GM12878 (cell line): Measurements from ENCODE around the gene GAD2.

Source experiments
- BHLHE40 ChIP-seq, 2 experiments: fragments of 450-650 bp in 1 of 2; IDR thresholded peaks; 2 replicates each; pipeline ENCODE4 v1.6.1; 2011 to 2017; ENCODE audit warnings: low read depth in 2 of 2, borderline replicate concordance in 1 of 2, improper control_type of control experiment in 1 of 2, low read length in 1 of 2, mild to moderate bottlenecking in 1 of 2
- BMI1 ChIP-seq: fragments of 450-650 bp; IDR thresholded peaks from 2 replicates; pipeline ENCODE4 v1.6.1; 2016; ENCODE audit warnings: mild to moderate bottlenecking, moderate library complexity, borderline replicate concordance
- CREB1 ChIP-seq: IDR thresholded peaks from 2 replicates; pipeline ENCODE4 v1.6.1; 2012; ENCODE audit warnings: low read depth, mild to moderate bottlenecking, inconsistent platforms
- CTCF ChIP-seq, 3 experiments: IDR thresholded peaks in 2 of 3; conservative IDR thresholded peaks in 1 of 3; 2 replicates each; pipeline ENCODE4 v1.5.1; 2011; ENCODE audit warnings: low read depth in 3 of 3, low read length in 3 of 3, mild to moderate bottlenecking in 3 of 3, control low read depth in 2 of 3, moderate library complexity in 2 of 3, inconsistent platforms in 1 of 3, mixed read lengths in 1 of 3; ENCODE audit not compliant: control insufficient read depth in 2 of 3, insufficient read depth in 1 of 3; ENCODE audit errors: extremely low read depth in 1 of 3
- EP300 ChIP-seq, 2 experiments: fragments of 150-350 bp in 1 of 2; IDR thresholded peaks; 2 replicates each; pipeline ENCODE4 v1.6.1; 2011 to 2012; ENCODE audit warnings: low read depth in 2 of 2, low read length in 2 of 2, borderline replicate concordance in 1 of 2, improper control_type of control experiment in 1 of 2, inconsistent platforms in 1 of 2; ENCODE audit not compliant: control insufficient read depth in 1 of 2
- MAX ChIP-seq: IDR thresholded peaks from 2 replicates; pipeline ENCODE4 v1.6.1; 2012; ENCODE audit warnings: low read depth, low read length, improper control_type of control experiment
- RAD21 ChIP-seq: IDR thresholded peaks from 2 replicates; pipeline ENCODE4 v1.6.1; 2011; ENCODE audit warnings: mild to moderate bottlenecking, low read depth, low read length, moderate library complexity; ENCODE audit not compliant: insufficient read depth
- SMAD1 ChIP-seq: fragments of 450-650 bp; IDR thresholded peaks from 2 replicates; pipeline ENCODE4 v1.6.1; 2018; ENCODE audit warnings: mild to moderate bottlenecking, low read depth; ENCODE audit not compliant: partially characterized antibody
- SREBF2 ChIP-seq: IDR thresholded peaks from 2 replicates; pipeline ENCODE4 v1.6.1; 2012; ENCODE audit warnings: mild to moderate bottlenecking, low read length
- TCF12 ChIP-seq: IDR thresholded peaks from 2 replicates; pipeline ENCODE4 v1.6.1; 2011; ENCODE audit warnings: low read depth, mild to moderate bottlenecking, low read length
- WRNIP1 ChIP-seq: IDR thresholded peaks from 2 replicates; pipeline ENCODE4 v1.6.1; 2011; ENCODE audit warnings: low read depth, low read length, improper control_type of control experiment, borderline replicate concordance

- TF ChIP-seq EP300 (IDR thresholded peaks at IDR 0.05; ENCODE audit: borderline replicate concordance in 1 of 2, control insufficient read depth in 1 of 2, low read depth in 2 of 2, low read length in 2 of 2) (no peak), BMI1 (no peak), RAD21 (no peak), MAX (no peak), CTCF (IDR thresholded peaks at IDR 0.05 in 2 of 3, conservative IDR thresholded peaks at IDR 0.05 in 1 of 3; ENCODE audit: control insufficient read depth in 2 of 3, extremely low read depth in 1 of 3, insufficient read depth in 1 of 3, low read depth in 3 of 3, low read length in 3 of 3) (no peak), BHLHE40 (IDR thresholded peaks at IDR 0.05; ENCODE audit: borderline replicate concordance in 1 of 2, low read depth in 2 of 2, low read length in 1 of 2) (no peak), SREBF2 (no peak), CREB1 (no peak), SMAD1 (no peak), TCF12 (no peak), WRNIP1 (no peak)
Observed at GRCh38 chr10:26169466-26169865, 47.1 kb upstream of the GAD2 start.
